Neural cell (in vitro differentiated cells): Measurements from ENCODE around the gene THBS1. TPM values are rescaled to one million over a fixed set of nuclear protein-coding genes. Genes with fewer than 3 reads are reported as not detected.

Experiments used
- polyA plus RNA-seq: library from polyadenylated mRNA; depleted of rRNA; stranded (reverse); fragments of >200 nt; gene quantifications from 2 replicates; pipeline ENCODE4 v1.2.3, GENCODE V29; 2014

Gene THBS1
- polyA plus RNA-seq, 1 donor from 2014 or later: 0.22 TPM

Other genes starting within 250 kb of the THBS1 start
- 3.8 and 4.1 TPM in 2 replicates for gene FSIP1, start 201.8 kb downstream of the THBS1 start, polyA plus RNA-seq